Omental fat pad (tissue), 4 donors: ENCODE results near the gene C1QTNF8. TPM values are rescaled to one million over a fixed set of nuclear protein-coding genes. Genes with fewer than 3 reads are reported as not detected.

Experiments
- ATAC-seq: fragments of 150-250 bp; one replicate; pipeline ENCODE4 v1.9.1; 2016; ENCODE audit warnings: mild to moderate bottlenecking, moderate library complexity; ENCODE audit not compliant: low FRiP score
- DNase-seq: peaks from one replicate; pipeline ENCODE4 v3.0.0-alpha.2; 2019; ENCODE audit warnings: low spot score
- CTCF ChIP-seq, 3 donors: fragments of 450-650 bp; IDR thresholded peaks; one replicate each; pipeline ENCODE4 v1.5.1; 2016 to 2017; ENCODE audit warnings: antibody characterized with exemption in 3 of 3, mild to moderate bottlenecking in 3 of 3, moderate library complexity in 2 of 3
- total RNA-seq, 4 donors: library from RNA; depleted of rRNA; stranded (reverse); fragments of >200 nt; gene quantifications; one replicate each; pipeline ENCODE4 v1.1.0, GENCODE V29; 2016

Gene C1QTNF8
- total RNA-seq, 4 donors from 2014 or later = not detected

GRCh38 chr16:1075546-1075945 is 20.5 kb downstream of the C1QTNF8 start:
- TF ChIP-seq CTCF (IDR thresholded peaks at IDR 0.05) = no peak
- DNase-seq = no peak
- ATAC-seq = no peak

- TF ChIP-seq CTCF (IDR thresholded peaks at IDR 0.05) = no peak
- no peak for ATAC-seq
- DNase-seq = no peak
Observed at GRCh38 chr16:1074379-1074649, 21.7 kb downstream of the C1QTNF8 start.

- DNase-seq (no peak), ATAC-seq (no peak)
- no peak for TF ChIP-seq CTCF (IDR thresholded peaks at IDR 0.05)
Observed at GRCh38 chr16:1073566-1074378, 22.3 kb downstream of the C1QTNF8 start.

- ATAC-seq (no peak), DNase-seq (no peak)
- TF ChIP-seq CTCF (IDR thresholded peaks at IDR 0.05) = no peak
Observed at GRCh38 chr16:1073262-1073558, 22.8 kb downstream of the C1QTNF8 start.

- no peak for TF ChIP-seq CTCF (IDR thresholded peaks at IDR 0.05)
- DNase-seq (no peak), ATAC-seq (no peak)
Observed at GRCh38 chr16:1072526-1073261, 23.4 kb downstream of the C1QTNF8 start, which contains the start of gene SSTR5. SSTR5 (plus strand) TSS chr16:1072747; CDS start chr16:1078869, 6,122 bp downstream.

GRCh38 chr16:1071561-1072225 is 24.4 kb downstream of the C1QTNF8 start:
- TF ChIP-seq CTCF (IDR thresholded peaks at IDR 0.05) = no peak
- DNase-seq = no peak
- no peak for ATAC-seq
